DMS 273 (cell line): Measurements from ENCODE around the gene FOXQ1.
"Not testable (repeated sequence)": the region's sequence is repeated elsewhere in the genome, so short reads cannot be mapped to it uniquely, and the experiment has no call there.

Experiments used
- DNase-seq: peaks from one replicate; lab custom pipeline; 2025; ENCODE audit not compliant: unreplicated experiment; lab: John Stamatoyannopoulos, UW

FOXQ1 gene

GRCh38 chr6:1318584-1318983, 6.7 kb downstream of the FOXQ1 start:
- not testable (repeated sequence) for DNase-seq

GRCh38 chr6:1321738-1322137, 9.8 kb downstream of the FOXQ1 start:
- no peak for DNase-seq

- DNase-seq: no peak
Measured at GRCh38 chr6:1322156-1322555, 10.3 kb downstream of the FOXQ1 start.

- DNase-seq: no peak
Measured at GRCh38 chr6:1322696-1323219, 10.9 kb downstream of the FOXQ1 start.

GRCh38 chr6:1324936-1325335, 13.0 kb downstream of the FOXQ1 start:
- DNase-seq: no peak

GRCh38 chr6:1325461-1326309, 13.8 kb downstream of the FOXQ1 start:
- no peak for DNase-seq

- DNase-seq: no peak
Measured at GRCh38 chr6:1326535-1327121, 14.7 kb downstream of the FOXQ1 start.

- DNase-seq: no peak
Measured at GRCh38 chr6:1327630-1328029, 15.7 kb downstream of the FOXQ1 start.

GRCh38 chr6:1328129-1328800, 16.4 kb downstream of the FOXQ1 start:
- DNase-seq: no peak

- DNase-seq: no peak
Measured at GRCh38 chr6:1329708-1330107, 17.8 kb downstream of the FOXQ1 start.

- DNase-seq: no peak
Measured at GRCh38 chr6:1334684-1335083, 22.8 kb downstream of the FOXQ1 start.

- DNase-seq: peak; percentile 73
Measured at GRCh38 chr6:1335367-1336037, 23.6 kb downstream of the FOXQ1 start.

- peak; percentile 45 for DNase-seq
Measured at GRCh38 chr6:1336246-1336843, 24.4 kb downstream of the FOXQ1 start.

- no peak for DNase-seq
Measured at GRCh38 chr6:1337791-1338190, 25.9 kb downstream of the FOXQ1 start.

- no peak for DNase-seq
Measured at GRCh38 chr6:1346101-1346500, 34.2 kb downstream of the FOXQ1 start.

- DNase-seq: peak; percentile 29
Measured at GRCh38 chr6:1346558-1347091, 34.7 kb downstream of the FOXQ1 start.

- no peak for DNase-seq
Measured at GRCh38 chr6:1347161-1347560, 35.3 kb downstream of the FOXQ1 start.

- no peak for DNase-seq
Measured at GRCh38 chr6:1348675-1349074, 36.8 kb downstream of the FOXQ1 start.

GRCh38 chr6:1349655-1350054, 37.8 kb downstream of the FOXQ1 start:
- no peak for DNase-seq

- no peak for DNase-seq
Measured at GRCh38 chr6:1351381-1352008, 39.6 kb downstream of the FOXQ1 start.
